HT-29 (cell line): Measurements from ENCODE around the gene VEGFC. TPM values are rescaled to one million over a fixed set of nuclear protein-coding genes. Genes with fewer than 3 reads are reported as not detected.

ENCODE experiments used
- DNase-seq: peaks from one replicate; pipeline ENCODE4 v3.0.0-alpha.2; 2015; ENCODE audit warnings: low spot score
- total RNA-seq: library from RNA; depleted of rRNA; stranded (reverse); fragments of >200 nt; shearing (Covaris generic); gene quantifications from 2 replicates; pipeline ENCODE4 v1.2.3, GENCODE V29; 2014

VEGFC gene
- total RNA-seq, 1 experiment from 2014 or later, result not detected

DNA sequence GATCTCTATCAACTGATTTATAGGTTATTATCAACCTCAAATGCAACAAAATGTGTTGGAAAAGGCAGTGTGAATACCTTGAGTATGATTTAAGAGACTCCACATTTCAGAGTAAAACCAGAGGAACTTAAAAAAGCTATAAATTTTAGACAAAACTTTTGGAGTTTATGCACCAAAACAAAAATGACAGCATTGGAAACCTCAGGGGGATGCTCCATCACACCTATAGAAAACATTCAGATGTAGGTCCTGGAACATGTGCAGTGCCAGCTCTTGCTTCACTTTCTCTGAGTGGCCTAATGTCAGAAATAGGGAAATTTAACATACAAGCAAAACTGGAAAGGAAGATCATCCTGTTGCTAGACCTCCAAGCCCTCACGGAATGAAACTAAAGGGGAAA lies 5.8 kb upstream of the VEGFC start:
- no peak for DNase-seq

DNA sequence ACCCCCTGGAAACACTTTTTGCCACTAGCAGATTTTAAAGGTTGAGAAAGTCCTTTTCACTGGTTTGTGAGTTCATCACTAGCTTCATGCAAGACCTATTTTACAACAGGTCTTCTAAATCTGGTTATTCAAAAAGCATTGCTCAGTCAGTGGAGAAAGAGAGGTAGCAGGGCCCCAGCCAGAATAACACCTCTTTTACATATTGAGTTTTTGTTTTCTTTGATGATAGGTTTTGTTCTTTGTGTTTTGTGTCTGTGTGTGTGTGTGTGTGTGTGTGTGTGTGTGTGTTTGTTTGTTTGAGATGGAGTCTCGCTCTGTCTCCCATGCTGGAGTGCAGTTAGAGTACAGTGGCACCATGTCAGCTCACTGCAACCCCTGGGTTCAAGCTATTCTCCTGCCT lies 2.7 kb upstream of the VEGFC start:
- no peak for DNase-seq

DNA sequence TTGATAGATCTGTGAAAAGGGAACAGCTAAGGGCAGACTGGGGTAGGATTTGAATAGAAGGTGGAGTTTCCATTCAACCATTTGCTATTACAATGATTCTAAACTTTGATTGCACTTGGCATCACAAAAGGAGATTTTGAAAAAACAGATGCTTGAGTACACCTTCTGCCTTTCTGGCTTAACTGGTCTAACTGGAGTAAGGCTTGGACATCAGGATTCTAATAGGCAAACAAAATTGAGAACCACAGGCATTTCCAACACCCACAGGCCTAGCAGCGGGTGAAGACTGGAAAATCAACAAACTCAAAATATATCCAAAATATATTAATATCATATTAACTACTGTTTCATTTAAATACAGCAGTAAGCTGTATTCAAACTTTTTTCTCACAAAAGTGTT lies 1.9 kb upstream of the VEGFC start:
- DNase-seq, result no peak

DNA sequence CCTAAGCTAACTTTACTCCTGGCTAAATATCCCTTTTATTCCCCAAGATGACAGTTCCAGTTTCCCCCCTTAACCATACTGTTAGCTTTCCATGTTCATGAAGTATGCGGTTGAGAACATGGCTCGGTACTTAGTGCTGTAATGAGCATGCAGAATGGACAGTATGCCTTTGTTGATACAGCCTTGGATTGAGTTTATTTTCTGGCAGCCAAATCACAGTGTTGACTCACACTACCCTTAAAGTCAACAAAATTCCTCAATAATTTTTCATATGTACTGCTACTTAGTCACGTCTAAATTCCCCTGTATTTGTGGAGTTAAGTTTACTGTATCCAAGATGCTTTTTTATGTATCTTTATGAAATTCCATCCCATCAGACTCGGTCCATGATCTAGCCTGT lies 1.4 kb upstream of the VEGFC start:
- DNase-seq, result no peak

DNA sequence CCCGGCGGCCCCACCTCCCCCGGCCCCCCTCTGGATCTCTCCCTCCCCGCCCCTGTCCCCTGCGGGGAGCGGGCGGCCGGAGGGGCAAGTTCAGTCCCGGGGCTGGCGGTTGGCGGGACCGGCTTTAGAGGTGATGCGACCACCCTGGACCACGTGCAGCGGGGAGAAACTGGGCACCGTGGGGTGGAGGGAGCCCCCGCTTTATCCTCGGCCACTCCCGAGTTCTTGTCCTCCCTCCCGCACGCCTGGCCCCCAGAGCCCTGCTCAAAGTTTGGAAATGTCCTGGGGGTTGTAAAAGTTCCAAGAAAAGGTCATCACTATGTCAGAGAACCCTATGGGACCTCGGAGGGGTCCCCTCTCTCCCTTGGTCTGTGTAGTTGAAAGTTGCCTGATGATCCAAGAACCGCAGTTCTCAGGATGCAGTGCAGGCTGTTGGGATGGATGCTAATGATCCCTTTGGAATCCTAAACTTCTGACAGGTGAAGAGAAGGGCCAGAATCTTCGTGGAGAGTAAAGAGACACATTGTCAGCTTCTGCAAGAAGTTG lies 411 bp upstream of the VEGFC start:
- DNase-seq, result no peak

DNA sequence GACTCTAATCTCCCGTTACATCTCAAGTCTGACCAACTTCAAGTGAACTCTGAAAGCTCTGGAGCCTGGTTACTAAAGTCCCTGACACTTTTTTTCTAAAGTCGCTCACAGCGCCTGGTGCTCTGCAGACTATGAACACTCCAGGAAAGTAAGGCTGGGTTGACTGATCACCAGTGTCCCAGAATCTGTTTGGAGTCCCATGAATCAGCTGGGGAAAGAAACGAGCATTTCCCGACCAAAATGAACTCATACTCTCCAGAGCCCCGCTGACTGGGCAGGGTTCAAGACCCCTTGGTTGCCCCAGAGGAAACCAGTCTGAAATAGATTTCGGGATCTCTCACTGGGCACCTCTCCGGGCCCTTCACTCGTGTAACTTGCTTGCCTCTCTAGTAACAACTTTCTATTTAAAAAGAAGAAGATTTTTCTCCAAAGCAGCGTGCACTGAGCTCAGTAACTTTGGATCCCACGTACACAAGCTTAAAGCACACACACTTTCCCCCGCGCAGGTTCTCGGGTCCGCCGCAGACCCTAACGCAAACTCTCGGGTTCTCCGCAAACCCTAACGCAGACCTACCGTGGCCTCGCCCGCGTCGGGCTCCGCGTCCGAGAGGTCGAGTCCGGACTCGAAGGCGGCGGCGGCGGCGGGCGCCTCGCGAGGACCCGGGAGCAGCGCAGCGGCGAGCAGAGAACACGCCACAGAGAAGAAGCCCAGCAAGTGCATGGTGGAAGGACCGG lies 964 bp downstream of the VEGFC start:
- DNase-seq, result no peak

DNA sequence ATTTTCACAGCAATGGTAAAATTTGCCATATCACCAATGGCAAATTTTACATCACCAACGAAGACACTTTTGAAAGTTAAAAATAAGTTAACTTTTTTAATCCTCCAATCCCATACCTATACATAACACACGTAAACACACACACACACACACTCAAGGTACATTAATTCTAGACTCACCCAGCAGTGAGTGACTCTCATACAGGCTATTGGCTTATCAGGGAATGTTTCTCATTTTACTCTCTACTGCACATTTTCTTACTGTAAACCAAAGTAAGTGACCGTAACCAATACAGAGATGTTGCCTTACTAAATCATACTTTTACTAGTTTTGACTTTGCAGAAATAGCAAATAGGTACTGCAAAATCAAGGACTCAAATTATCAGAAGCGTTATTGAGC lies 2.3 kb downstream of the VEGFC start:
- DNase-seq, result no peak

DNA sequence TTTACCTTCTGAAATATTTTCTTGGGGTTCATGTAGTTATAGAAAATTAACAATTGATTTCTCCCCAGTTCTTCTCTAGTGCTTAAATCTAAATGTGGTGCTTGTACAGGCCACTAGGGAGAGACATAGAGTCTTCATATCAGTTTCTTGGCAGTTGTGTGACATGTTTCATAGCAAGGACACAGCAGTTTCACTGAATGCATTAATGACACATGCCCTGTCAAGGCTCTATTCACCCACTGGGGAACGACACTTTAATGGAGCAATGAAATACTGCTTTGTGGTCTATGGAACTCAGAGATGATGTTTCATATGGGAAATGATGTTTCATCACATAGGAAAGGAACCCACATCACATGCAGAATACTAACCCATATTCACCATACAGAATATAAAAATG lies 2.8 kb downstream of the VEGFC start:
- DNase-seq, result peak; percentile 18

DNA sequence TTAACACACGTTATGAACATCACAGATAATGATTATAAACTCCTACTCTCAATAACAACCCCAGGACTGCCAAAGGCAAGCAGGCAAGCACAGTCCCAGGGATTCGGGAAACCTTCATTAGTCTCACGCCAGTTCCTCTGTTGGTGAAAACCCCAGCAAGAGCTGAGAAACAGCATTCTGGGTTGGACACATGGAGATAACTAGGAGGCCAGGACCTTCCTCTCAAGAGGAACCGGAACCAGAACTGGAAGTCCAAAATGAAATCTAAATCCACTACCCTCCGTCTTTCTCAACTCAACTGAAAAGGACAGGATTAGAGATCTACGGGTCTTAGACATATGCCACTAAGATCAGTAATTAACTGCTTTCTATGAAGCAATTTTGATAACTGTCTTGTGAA lies 3.8 kb downstream of the VEGFC start:
- no peak for DNase-seq

DNA sequence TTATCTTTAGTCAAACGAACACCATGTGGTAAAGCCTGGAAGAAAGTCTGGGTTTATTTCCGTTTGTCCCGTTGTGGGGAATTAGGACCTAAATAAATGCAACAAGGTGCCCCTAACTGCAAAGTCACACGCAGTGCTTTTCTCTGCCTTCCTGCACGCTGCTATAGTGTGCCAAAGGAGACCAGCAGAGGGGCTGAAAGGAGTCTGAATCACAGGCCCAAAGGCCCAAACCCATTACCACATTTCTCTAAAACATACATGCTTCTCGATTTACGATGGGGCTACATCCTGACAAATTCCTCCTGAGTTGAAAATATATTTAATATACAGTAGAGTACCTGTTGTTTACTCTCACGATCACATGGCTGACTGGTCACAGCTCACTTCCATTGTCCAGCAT lies 4.5 kb downstream of the VEGFC start:
- DNase-seq, result no peak

DNA sequence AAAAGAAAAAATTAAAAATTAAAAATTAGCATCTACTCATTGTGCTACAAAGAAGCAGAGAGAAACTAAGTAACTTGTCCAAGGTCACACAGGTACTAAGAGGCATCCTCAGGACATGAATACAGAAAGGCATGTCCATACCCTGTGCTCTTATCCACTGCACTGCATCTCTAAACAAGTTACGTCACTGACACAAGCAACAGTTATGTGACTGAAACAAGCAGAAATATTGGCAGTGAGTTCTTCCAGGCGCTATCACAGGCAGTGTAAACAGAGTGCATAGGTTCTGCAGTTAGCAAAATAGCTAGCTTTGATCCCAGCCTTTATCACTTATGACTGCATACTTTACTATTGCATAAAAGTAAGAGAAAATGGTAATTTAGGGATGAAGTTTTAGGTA lies 7.9 kb downstream of the VEGFC start:
- DNase-seq, result no peak

DNA sequence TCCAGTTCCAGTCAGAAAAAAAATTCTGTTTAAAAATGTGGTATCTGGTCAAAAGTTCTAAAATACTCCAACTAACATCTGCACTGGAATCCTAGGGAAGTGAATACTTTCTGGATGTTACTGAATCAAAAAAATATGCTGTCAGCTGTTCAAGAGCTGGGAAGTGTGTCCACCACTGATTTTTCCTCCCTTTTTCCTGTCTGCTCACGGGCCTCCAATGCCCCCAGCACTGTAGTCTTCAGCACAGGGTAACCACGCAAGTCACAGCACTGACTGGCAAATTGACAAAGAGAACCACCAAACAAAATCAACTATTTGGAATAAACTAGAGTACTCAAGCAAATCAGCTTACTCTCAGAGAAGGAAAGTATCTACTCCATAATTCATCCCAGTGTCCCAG lies 9.9 kb downstream of the VEGFC start:
- DNase-seq, result no peak

DNA sequence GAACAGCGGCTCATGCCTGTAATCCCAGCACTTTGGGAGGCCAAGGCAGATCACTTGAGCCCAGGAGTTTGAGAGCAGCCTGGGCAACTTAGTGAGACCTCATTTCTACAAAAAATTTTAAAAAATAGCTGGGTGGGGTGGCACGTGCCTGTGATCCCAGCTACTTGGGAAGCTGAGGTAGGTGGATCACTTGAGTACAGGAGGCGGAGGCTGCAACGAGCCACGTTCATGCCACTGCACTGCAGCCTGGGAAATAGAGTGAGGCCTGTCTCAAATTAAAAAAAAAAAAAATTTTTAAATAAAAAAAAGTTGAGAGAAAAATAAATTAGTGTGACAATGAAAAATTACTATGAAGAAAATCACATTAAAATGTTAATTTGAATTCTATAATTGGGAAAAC lies 10.5 kb downstream of the VEGFC start:
- no peak for DNase-seq

DNA sequence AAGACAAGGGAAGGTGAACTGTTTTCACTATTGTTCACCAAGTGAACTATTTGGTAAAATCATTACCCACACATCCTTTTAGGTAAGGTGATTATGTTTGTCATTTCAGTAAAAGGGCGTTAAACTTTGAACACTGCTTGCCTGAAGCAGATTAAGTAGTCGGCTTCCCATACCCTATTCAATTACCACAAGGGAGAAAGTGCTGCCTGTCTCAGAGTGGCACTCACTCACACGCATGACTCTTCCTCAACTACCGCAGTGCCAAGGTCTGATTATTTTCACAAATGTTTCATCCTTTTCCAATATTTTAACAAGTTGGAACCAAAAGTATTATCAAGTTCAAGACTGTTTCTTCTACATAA lies 11.0 kb downstream of the VEGFC start:
- DNase-seq, result no peak

DNA sequence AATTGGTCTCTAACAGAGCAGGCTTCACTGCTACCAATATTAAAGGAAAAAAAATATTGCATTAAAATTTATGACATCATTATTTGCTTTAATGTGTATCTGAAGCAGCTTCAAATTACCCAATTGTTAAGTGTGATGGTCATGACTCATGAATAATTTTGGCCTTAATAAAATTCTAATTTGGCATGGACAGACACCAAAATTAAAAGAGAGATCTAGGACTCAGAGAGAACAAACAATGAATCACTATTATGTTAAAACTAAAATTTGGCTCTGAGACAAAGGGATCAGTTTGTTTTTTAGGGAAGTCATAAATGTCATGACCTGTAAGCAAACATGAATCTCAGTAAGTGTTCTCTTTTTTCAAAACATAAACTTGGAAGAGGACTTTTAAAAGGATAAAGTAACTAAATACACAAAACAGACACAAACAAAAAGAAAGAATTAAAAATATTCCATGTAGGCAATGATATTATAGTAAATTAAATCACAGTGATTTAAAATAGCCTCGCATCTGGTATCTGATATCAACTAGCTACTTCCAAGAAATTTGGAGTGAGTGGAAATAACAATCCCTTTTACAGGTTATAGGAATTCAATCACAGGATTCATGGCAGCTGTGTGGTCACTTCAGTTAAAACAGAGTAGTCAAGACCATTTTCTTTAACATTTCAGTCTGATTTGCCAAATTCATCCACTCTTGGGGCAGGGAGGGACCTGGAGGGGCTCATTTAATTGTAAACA lies 11.6 kb downstream of the VEGFC start:
- DNase-seq, result no peak

DNA sequence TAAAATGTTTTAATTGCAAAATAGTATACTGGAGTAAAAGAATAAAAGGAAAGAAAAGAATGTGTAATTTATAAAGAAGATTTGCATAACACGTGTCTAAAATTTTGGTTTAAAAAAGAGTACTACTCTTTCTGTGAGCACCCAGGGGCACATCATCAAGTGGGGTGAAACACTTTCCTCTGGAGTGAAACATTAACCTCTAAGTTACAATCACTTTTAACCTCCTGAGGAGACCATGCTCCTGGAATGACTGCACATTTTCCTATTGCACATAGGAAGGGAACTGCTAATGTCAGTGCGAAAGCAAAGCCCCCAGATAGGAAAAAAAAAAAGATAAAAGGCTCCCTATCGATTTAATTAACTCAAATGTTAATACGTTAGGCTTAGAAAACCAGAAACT lies 13.3 kb downstream of the VEGFC start:
- DNase-seq, result no peak

DNA sequence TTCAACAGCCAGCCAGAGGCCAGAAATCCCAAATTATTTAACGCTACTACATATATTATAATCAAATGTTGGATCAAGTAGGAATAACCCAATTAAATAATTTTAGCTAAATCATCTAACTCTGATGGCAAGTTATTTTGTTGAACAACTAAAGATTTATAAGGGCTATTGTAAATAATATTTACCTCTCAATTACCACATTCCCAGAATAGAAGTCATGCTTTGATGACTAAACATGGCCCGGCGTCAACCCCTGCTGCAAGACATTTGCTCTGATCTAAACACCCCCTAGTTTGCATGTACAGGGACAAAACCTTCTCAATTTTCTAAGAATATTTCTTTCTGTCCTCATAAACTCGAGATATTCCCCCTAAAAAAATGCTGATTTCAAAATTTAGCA lies 14.2 kb downstream of the VEGFC start:
- DNase-seq, result no peak

DNA sequence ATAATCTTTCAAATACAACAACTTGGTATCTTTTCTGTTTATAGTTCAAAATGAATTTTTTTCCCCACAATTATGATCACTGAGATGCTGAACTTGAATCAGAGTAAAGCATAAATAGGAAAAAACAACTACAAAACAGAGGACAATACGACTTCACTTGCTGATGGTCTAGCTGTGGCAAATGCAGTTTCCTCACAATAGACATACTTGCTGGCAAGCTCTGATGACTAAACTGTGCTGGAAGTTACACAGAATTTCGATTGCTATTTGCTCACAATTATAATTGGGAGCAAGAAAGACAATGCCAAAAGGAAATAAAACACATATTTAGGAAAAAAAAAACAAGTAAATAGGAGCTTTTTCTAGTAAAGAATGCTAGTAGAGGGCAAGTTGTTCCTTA lies 14.7 kb downstream of the VEGFC start:
- no peak for DNase-seq

DNA sequence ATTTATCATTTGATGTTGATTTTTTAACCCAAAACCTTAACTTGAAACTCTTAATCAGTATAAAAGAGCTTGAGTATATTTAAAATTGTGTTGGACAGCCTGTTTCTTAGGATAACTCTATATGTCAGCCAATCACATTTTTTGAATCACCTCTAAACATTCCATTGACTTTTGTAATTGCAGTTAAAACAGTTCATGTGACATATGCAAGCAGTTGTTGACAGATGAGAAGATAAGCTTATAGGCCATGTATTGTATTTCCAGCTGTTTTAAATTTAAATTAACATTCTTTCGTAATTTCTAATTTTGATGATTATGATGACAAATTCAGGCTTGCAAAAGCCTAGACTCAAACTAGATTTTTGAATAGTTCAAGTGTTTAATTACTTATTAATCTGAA lies 17.4 kb downstream of the VEGFC start:
- DNase-seq, result no peak

DNA sequence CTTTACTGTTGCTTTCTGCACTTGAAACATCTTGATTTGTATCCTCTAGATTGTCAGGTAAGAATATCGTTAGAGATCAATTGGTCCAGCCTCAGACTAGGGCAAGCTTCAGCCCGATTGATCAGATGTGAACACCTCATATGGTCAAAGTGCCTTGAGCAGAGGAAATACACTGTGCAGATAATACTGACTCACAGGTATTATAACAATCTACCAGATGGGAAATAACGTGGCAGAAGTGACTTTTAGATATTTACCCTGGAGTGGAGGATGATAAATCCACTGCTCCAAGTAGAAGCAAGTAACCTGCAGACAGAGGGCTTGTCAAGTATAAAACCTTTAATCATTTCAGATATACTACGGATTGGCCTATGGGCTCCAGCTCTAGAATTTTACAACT lies 17.9 kb downstream of the VEGFC start:
- DNase-seq, result no peak

DNA sequence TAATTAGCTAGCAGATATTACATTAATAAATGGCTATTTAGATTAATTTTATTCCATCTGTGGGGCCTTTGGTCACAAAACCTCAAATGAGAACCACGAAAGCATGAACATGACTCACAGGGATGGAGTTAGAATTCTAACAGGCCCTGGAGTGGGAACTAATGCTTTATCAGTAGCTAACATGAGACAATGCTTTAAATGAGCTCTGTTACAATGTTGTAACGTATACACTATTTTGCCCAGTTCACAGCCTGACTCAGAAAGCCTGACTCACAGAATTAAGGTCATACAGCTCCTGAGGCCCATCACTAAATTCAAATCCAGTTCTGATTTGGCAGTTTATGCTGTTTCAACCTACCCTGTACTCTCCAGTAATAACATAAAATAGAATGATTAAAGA lies 23.2 kb downstream of the VEGFC start:
- DNase-seq, result no peak

DNA sequence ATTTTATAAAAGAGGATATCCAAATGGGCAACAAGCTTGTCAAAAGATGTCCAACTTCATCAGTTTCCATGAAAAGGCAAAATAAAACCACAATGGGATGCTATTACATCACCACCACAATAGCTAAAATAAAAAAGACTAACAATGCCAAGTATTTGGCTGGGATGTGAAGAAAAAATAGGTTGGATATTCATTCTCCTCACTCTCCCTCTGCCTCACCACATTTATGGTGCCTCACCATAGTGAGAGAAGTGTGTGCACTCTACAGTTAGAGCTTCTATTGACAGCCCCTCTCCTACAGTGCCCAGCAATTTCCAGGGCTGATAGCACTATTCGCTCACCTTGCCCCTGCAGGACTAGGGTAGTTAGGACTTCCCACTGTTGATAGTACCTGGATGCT lies 25.5 kb downstream of the VEGFC start:
- no peak for DNase-seq

DNA sequence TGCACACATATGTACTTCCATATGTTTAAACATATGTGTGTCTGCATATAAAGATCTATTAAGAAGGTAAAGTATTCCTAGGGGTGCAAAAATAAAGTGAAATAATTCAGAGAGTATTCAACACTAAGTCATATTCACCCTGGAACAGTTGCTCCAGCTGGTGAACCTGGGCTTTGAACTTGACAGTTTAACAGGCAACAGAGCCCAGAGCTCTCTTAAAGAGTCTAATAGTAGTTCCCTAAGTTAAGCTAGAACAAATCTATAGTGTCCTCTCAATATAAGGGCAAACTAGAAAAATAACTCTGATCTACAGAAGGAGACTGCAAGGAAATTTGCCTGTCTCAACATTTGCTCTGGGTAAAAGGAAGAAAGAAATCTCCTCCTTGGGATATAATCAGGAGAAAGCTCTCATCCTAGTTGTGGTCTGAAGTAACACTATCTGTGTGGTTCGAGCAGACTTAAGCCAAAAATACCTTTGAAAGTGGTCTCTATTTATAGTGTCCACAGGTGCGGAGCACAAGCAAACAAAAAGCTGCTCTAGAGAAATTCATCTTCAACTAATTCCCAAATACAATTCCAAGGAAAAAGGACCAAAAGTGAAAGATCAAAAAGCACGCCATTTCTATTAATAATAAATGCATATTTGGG lies 29.9 kb downstream of the VEGFC start:
- no peak for DNase-seq
